ENCODE results near the gene MOV10L1. TPM values are rescaled to one million over a fixed set of nuclear protein-coding genes. Genes with fewer than 3 reads are reported as not detected.
A peak's percentile ranks its signal among the peaks of the same experiment; 100 is the strongest.

MOV10L1 gene
- total RNA-seq, 4 donors from 2014 or later, result 0.33 to 1.5 (median 1.0) TPM

DNA sequence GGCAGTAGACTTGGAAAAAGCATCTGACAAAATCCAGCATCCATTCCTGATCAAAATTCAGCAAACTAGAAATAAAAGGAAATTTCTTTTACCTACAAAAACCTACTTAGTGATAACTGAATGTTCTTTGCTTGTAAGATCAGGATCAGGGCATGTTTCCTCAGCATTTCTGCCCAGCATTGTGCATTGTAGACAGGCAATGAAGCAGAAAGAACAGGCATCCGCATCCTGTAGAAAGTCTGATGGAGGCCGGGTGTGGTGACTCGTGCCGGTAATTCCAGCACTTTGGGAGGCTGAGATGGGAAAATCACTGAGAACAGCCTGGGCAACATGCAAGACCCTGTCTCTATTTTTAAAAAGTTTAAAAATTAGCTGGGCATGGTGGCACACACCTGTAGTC, 48.2 kb downstream of the MOV10L1 start:
- H3K36me3 ChIP-seq, result no peaks in the 10 kb centered on the region
- peaks cover 15 to 16% of the 10 kb centered on the region in 2 donors for H3K4me1 ChIP-seq
- TF ChIP-seq POLR2A (IDR thresholded peaks at IDR 0.05), result no peak
- TF ChIP-seq CTCF (IDR thresholded peaks at IDR 0.05), result no peak
- DNase-seq, result no peak
- no peak overlapping the region for H3K27ac ChIP-seq
- H3K9me3 ChIP-seq, result no peaks in the 10 kb centered on the region
- H3K27me3 ChIP-seq, result no peaks in the 10 kb centered on the region
- no peak overlapping the region for H3K4me3 ChIP-seq (replicated peaks in 1 of 3)
- intact Hi-C loops (cut with DNase I), result no loop called here
- 79 to 81% methylated on average over 4 of the region's 4 CpGs for WGBS, 2 donors

GRCh38 chr22:50138988-50139387, 49.2 kb downstream of the MOV10L1 start:
- 85 to 88% methylated on average over 9 of the region's 9 CpGs for WGBS, 2 donors

GRCh38 chr22:50139843-50140415, 50.1 kb downstream of the MOV10L1 start:
- TF ChIP-seq POLR2A (IDR thresholded peaks at IDR 0.05) (no peak), CTCF (IDR thresholded peaks at IDR 0.05) (no peak)
- Histone ChIP-seq H3K4me1 (peaks cover 15 to 16% of the 10 kb centered on the region in 2 donors), H3K4me3 (replicated peaks in 1 of 3) (no peak overlapping the region), H3K27ac (no peak overlapping the region), H3K36me3 (no peaks in the 10 kb centered on the region), H3K27me3 (no peaks in the 10 kb centered on the region), H3K9me3 (no peaks in the 10 kb centered on the region)
- intact Hi-C loops (cut with DNase I), result no loop called here
- DNase-seq, result no peak
- 80 to 91% methylated on average over 15 of the region's 15 CpGs for WGBS, 2 donors

More at GRCh38 chr22:50138988-50139387, 49.2 kb downstream of the MOV10L1 start:
- Histone ChIP-seq H3K36me3 (no peaks in the 10 kb centered on the region), H3K27ac (no peak overlapping the region), H3K4me1 (peaks cover 15 to 16% of the 10 kb centered on the region in 2 donors), H3K4me3 (replicated peaks in 1 of 3) (no peak overlapping the region), H3K27me3 (no peaks in the 10 kb centered on the region), H3K9me3 (no peaks in the 10 kb centered on the region)
- intact Hi-C loops (cut with DNase I), result no loop called here
- TF ChIP-seq CTCF (IDR thresholded peaks at IDR 0.05) (no peak), POLR2A (IDR thresholded peaks at IDR 0.05) (no peak)
- no peak for DNase-seq

DNA sequence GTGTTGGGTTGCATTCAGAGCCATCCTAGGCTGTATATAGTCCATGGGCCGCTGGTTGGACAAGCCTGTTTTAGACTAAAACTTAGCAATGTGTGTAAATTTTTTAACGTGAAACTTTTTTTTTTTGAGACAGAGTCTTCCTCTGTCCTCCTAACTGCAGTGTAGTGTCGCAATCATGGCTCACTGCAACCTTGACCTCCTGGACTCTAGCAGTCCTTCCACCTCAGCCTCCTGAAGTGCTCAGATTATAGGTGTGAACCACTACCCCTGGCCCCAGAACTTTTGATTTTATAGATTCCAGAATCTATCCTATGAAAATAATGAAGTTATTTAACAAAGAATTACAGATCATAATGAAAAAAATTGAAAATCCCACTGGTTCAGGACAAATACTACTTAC, 50.8 kb downstream of the MOV10L1 start:
- TF ChIP-seq CTCF (IDR thresholded peaks at IDR 0.05) (no peak), POLR2A (IDR thresholded peaks at IDR 0.05) (no peak)
- no peaks in the 10 kb centered on the region for H3K9me3 ChIP-seq
- no peak for DNase-seq

GRCh38 chr22:50141462-50141861, 51.7 kb downstream of the MOV10L1 start:
- WGBS, 2 donors, result 72 to 81% methylated on average over 6 of the region's 6 CpGs

More for the DNA sequence above, 50.8 kb downstream of the MOV10L1 start:
- no peak overlapping the region for H3K4me3 ChIP-seq (replicated peaks in 1 of 3)
- H3K27me3 ChIP-seq, result no peaks in the 10 kb centered on the region
- peaks cover 15 to 16% of the 10 kb centered on the region in 2 donors for H3K4me1 ChIP-seq
- H3K36me3 ChIP-seq, result no peaks in the 10 kb centered on the region
- 85 to 86% methylated on average over 3 of the region's 3 CpGs for WGBS, 2 donors
- H3K27ac ChIP-seq, result no peak overlapping the region
- intact Hi-C loops (cut with DNase I), result no loop called here

More at GRCh38 chr22:50141462-50141861, 51.7 kb downstream of the MOV10L1 start:
- TF ChIP-seq CTCF (IDR thresholded peaks at IDR 0.05) (no peak), POLR2A (IDR thresholded peaks at IDR 0.05) (no peak)
- H3K4me1 ChIP-seq, result peaks cover 14% of the 10 kb centered on the region in 2 donors
- peak overlapping the region in 1 of 3 donors; percentile 4 for H3K27ac ChIP-seq
- DNase-seq, result no peak
- intact Hi-C loops (cut with DNase I), result no loop called here
- H3K4me3 ChIP-seq (replicated peaks in 1 of 3), result no peak overlapping the region
- H3K9me3 ChIP-seq, result no peaks in the 10 kb centered on the region
- H3K36me3 ChIP-seq, result no peaks in the 10 kb centered on the region
- no peaks in the 10 kb centered on the region for H3K27me3 ChIP-seq

Measured in thyroid gland (tissue), 4 donors.